ENCODE measurements around the gene RELL1. TPM values are rescaled to one million over a fixed set of nuclear protein-coding genes. Genes with fewer than 3 reads are reported as not detected.

The RELL1 gene
- total RNA-seq, 6 experiments from 2014 or later, result 20.4 to 31.3 (median 28.9) TPM

DNA sequence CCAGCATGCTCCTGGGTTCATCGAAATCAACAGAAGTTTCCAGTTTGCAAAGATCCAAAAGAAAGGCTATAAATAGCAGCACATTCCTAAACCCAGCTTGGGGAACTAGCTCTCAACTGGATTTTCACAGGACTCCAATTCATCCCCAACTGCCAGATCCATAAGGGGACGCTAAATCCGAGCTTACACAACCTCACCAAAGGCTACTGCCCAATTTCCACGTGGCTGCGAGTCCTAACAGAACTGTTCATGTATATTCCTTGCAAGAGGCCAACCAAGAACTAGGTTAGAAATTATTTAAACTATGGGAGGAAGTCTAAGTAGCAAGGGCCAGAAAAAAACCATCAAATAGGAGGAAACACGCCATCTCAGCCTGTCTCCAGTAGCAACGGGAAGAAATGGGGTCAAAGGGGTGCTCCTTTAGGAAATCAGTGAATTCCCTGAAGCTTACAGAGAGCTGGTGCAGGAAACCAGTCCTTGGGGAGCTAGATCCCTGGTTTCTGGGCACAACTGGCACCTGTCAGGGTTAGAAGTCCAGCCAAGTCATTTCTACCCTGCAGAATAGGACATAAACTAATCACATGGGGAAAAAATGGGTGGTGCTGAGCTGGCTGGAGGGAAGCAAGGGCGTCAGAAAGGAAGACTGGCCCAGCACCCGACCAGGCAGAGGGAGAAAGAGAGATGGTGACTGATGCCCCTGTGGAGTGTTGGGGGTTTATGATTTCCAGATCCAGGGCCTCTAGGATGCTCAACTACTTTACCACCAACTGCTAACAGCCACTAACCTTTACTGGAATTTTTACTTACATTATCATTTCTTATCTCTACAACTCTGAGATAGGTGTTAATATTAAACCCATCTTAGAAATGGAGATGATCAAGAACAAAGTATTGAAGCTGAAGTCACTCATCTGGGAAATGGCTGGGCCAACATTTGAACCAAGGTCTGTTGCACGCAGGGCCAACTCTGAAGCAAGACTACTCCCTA, 20.5 kb downstream of the RELL1 start:
- no peak for DNase-seq
- Mint-ChIP-seq H3K27me3 (ENCODE audit: insufficient read depth) (no peaks in the 10 kb centered on the region; the same call in 1 of the 2 replicates), H3K4me1 (ENCODE audit: low read depth) (peaks cover 65% of the 10 kb centered on the region), H3K4me3 (no peak overlapping the region), H3K9me3 (no peaks in the 10 kb centered on the region), H3K36me3 (ENCODE audit: low read depth) (no peaks in the 10 kb centered on the region), H3K27ac (peak overlapping the region; percentile 62)
- TF ChIP-seq, protein P1, sequence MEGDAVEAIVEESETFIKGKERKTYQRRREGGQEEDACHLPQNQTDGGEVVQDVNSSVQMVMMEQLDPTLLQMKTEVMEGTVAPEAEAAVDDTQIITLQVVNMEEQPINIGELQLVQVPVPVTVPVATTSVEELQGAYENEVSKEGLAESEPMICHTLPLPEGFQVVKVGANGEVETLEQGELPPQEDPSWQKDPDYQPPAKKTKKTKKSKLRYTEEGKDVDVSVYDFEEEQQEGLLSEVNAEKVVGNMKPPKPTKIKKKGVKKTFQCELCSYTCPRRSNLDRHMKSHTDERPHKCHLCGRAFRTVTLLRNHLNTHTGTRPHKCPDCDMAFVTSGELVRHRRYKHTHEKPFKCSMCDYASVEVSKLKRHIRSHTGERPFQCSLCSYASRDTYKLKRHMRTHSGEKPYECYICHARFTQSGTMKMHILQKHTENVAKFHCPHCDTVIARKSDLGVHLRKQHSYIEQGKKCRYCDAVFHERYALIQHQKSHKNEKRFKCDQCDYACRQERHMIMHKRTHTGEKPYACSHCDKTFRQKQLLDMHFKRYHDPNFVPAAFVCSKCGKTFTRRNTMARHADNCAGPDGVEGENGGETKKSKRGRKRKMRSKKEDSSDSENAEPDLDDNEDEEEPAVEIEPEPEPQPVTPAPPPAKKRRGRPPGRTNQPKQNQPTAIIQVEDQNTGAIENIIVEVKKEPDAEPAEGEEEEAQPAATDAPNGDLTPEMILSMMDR (IDR thresholded peaks at IDR 0.05), result no peak

DNA sequence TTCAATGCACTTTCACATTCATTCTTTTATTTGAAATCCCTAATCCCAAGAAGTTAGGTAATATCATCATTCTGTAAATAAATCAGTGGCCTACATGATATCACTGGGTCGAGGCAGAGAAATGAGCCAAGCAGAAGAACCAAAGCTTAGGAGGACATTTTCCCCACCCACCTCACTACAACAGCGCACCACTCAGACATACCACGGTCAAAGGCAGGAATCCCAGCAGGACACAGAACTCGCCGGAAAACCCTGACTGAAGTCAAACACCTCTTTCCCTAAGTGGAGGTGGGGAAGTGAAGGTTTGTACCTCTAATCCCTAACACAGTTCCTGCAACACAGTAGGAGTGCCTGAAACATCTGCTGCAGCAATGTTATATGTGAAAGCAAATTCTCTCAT, 21.5 kb downstream of the RELL1 start:
- Mint-ChIP-seq H3K4me3 (no peak overlapping the region), H3K27ac (peak overlapping the region; percentile 23; the same call in 1 of the 2 replicates)

DNA sequence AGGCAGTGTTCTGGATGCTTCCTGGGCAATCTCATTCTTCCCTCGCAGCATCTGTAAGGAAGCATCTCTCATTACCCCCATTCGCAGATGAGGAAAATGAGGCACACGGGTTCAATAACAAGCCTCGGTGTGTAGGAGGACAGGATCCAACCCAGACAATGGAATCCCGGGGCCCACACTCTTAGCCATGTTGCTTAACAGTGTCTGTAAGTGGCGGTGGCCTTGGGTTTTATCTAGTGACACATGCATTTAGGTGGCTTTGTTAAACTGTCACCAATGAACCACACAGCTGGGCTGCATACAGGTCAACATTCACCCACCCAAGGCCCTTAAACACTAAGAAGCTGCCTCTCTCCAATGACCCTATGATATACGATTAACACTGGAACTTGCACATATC, 22.6 kb downstream of the RELL1 start:
- TF ChIP-seq, protein P1 (IDR thresholded peaks at IDR 0.05), result no peak
- DNase-seq, result no peak
- Mint-ChIP-seq H3K9me3 (no peaks in the 10 kb centered on the region), H3K27ac (no peak overlapping the region), H3K4me3 (no peak overlapping the region), H3K4me1 (ENCODE audit: low read depth) (peaks cover 65% of the 10 kb centered on the region), H3K36me3 (ENCODE audit: low read depth) (no peaks in the 10 kb centered on the region), H3K27me3 (ENCODE audit: insufficient read depth) (no peaks in the 10 kb centered on the region; the same call in 1 of the 2 replicates)

More for the DNA sequence above, 21.5 kb downstream of the RELL1 start:
- Mint-ChIP-seq H3K36me3 (ENCODE audit: low read depth) (no peaks in the 10 kb centered on the region), H3K9me3 (no peaks in the 10 kb centered on the region), H3K4me1 (ENCODE audit: low read depth) (peaks cover 65% of the 10 kb centered on the region), H3K27me3 (ENCODE audit: insufficient read depth) (no peaks in the 10 kb centered on the region; the same call in 1 of the 2 replicates)
- no peak for DNase-seq
- TF ChIP-seq, protein P1 (IDR thresholded peaks at IDR 0.05), result no peak

DNA sequence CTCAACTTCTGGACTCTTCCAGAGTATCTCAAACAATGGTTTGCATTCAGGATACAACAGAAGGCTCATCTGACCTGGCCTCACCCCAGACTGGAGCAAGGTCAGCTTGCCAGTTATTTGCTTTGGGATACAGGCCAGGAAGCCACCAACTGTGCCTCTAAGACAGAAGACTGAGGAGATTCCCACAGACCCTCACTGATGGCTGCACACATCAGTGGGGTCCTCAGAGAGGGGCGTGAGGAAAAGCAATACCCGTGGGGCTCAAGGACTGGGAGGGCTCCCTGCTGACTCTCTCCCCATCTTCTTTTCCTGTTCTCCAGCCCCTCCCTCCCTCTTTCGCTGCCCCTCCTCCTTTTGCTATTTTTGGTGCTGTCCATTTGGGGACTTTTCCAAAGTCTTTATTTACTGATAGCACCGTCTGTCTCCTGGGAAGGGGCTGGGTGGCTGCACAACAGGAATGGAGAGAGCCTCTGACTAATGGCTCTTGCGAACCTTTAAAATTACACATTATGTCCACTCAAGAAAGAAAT, 23.2 kb downstream of the RELL1 start:
- peaks cover 64% of the 10 kb centered on the region for H3K4me1 Mint-ChIP-seq (ENCODE audit: low read depth)
- no peak for DNase-seq
- no peaks in the 10 kb centered on the region for H3K9me3 Mint-ChIP-seq
- H3K4me3 Mint-ChIP-seq, result peak overlapping the region; percentile 63
- TF ChIP-seq, protein P1 (IDR thresholded peaks at IDR 0.05), result no peak
- H3K27me3 Mint-ChIP-seq (ENCODE audit: insufficient read depth), result no peaks in the 10 kb centered on the region; the same call in 1 of the 2 replicates
- no peaks in the 10 kb centered on the region for H3K36me3 Mint-ChIP-seq (ENCODE audit: low read depth)
- H3K27ac Mint-ChIP-seq, result peak overlapping the region; percentile 48

DNA sequence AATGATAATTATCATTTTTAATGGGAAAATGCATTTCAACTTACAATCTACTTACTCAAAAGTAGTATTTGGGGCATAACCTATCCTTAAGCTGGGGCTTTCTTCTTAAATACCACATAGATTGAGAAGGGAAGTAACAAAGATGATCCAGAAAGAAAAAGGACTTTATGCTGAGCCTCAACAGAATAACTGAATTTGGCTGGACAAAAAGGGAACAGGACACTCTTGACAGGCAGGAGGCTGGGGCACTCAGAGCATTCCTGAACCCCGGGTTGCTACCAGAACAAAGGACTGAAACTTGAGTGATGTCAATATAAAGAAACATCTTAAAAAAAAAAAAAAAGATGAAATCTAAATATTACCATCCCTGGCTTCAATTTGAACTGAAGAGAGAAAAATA, 23.9 kb downstream of the RELL1 start:
- Mint-ChIP-seq H3K27ac (no peak overlapping the region), H3K27me3 (ENCODE audit: insufficient read depth) (no peaks in the 10 kb centered on the region; the same call in 1 of the 2 replicates), H3K36me3 (ENCODE audit: low read depth) (peaks cover 3% of the 10 kb centered on the region; the same call in 1 of the 2 replicates), H3K9me3 (0 out of 2 replicates have a peak, but pooled peaks cover 2% of the 10 kb centered on the region), H3K4me1 (ENCODE audit: low read depth) (peaks cover 57% of the 10 kb centered on the region), H3K4me3 (no peak overlapping the region; the same call in 1 of the 2 replicates)
- no peak for DNase-seq
- TF ChIP-seq, protein P1 (IDR thresholded peaks at IDR 0.05), result no peak

All from HFFc6 (cell line).